Liver (tissue), 3 donors: ENCODE measurements around the gene SH2D3A.

Experiments
- CTCF ChIP-seq: fragments of 150-350 bp; IDR thresholded peaks from 2 replicates; pipeline ENCODE4 v1.5.1; 2017; ENCODE audit warnings: improper control_type of control experiment, low read depth, low read length; ENCODE audit not compliant: missing input control
- EGR1 ChIP-seq, 2 donors: IDR thresholded peaks; 2 replicates each; pipeline ENCODE4 v1.6.1; 2016 to 2018; ENCODE audit warnings: antibody characterized with exemption in 2 of 2, low read depth in 2 of 2
- GABPA ChIP-seq, 2 donors: IDR thresholded peaks in 1 of 2; conservative IDR thresholded peaks in 1 of 2; 2 replicates each; pipeline ENCODE4 v1.6.1; 2016; ENCODE audit warnings: antibody characterized with exemption in 2 of 2, mild to moderate bottlenecking in 1 of 2, moderate library complexity in 1 of 2
- HNF4G ChIP-seq: IDR thresholded peaks from 2 replicates; pipeline ENCODE4 v1.6.1; 2016; ENCODE audit warnings: antibody characterized with exemption
- JUND ChIP-seq, 2 donors: IDR thresholded peaks; 2 replicates each; pipeline ENCODE4 v1.6.1; 2016; ENCODE audit warnings: antibody characterized with exemption in 2 of 2
- MAX ChIP-seq: IDR thresholded peaks from 2 replicates; pipeline ENCODE4 v1.6.1; 2016; ENCODE audit warnings: antibody characterized with exemption
- RAD21 ChIP-seq, 2 donors: IDR thresholded peaks; 2 replicates each; pipeline ENCODE4 v1.6.1; 2016; ENCODE audit warnings: antibody characterized with exemption in 2 of 2, mild to moderate bottlenecking in 2 of 2
- REST ChIP-seq: IDR thresholded peaks from 2 replicates; pipeline ENCODE4 v1.6.1; 2016; ENCODE audit warnings: antibody characterized with exemption, mild to moderate bottlenecking
- RXRA ChIP-seq, 2 donors: IDR thresholded peaks; 2 replicates each; pipeline ENCODE4 v1.6.1; 2017 to 2018; ENCODE audit warnings: antibody characterized with exemption in 2 of 2, mild to moderate bottlenecking in 1 of 2
- SP1 ChIP-seq: IDR thresholded peaks from 2 replicates; pipeline ENCODE4 v1.6.1; 2018; ENCODE audit warnings: antibody characterized with exemption, mild to moderate bottlenecking
- TAF1 ChIP-seq: conservative IDR thresholded peaks from 2 replicates; pipeline ENCODE4 v1.6.1; 2016; ENCODE audit warnings: antibody characterized with exemption, mild to moderate bottlenecking
- donor health status: healthy.
- donor health status: healthy.

GRCh38 chr19:6720369-6721137 lies 46.7 kb downstream of the SH2D3A start, which contains the start of gene C3:
- TF ChIP-seq RAD21 (IDR thresholded peaks at IDR 0.05) (peak; percentile 43 to 48), MAX (peak; percentile 99), CTCF (no peak), GABPA (IDR thresholded peaks at IDR 0.05 in 1 of 2, conservative IDR thresholded peaks at IDR 0.05 in 1 of 2) (peak in 1 of 2 donors; percentile 73), TAF1 (peak; percentile 100), RXRA (IDR thresholded peaks at IDR 0.05) (peak; percentile 100), EGR1 (IDR thresholded peaks at IDR 0.05; ENCODE audit: low read depth in 2 of 2) (peak; percentile 56 to 91), HNF4G (peak; percentile 99), JUND (IDR thresholded peaks at IDR 0.05) (peak; percentile 71 to 80), SP1 (peak; percentile 100), REST (peak; percentile 95)
